ENCODE data around the gene LDB2. TPM values are rescaled to one million over a fixed set of nuclear protein-coding genes. Genes with fewer than 3 reads are reported as not detected.

LDB2 gene
- total RNA-seq, 1 donor from 2014 or later: 3.1 TPM

GRCh38 chr4:16865209-16865896 lies 33.1 kb downstream of the LDB2 start:
- no peak overlapping the region for H3K27ac Mint-ChIP-seq (ENCODE audit: unreplicated experiment)
- no peak for DNase-seq
- H3K4me3 Mint-ChIP-seq (ENCODE audit: unreplicated experiment): no peak overlapping the region
- H3K4me1 Mint-ChIP-seq (ENCODE audit: low read depth, unreplicated experiment): peaks cover 3% of the 10 kb centered on the region
- no peak for TF ChIP-seq CTCF (IDR thresholded peaks at IDR 0.05; ENCODE audit: partially characterized antibody, unreplicated experiment)
- peaks cover 3% of the 10 kb centered on the region for H3K9me3 Mint-ChIP-seq (ENCODE audit: unreplicated experiment)
- no peaks in the 10 kb centered on the region for H3K36me3 Mint-ChIP-seq (ENCODE audit: unreplicated experiment)
- peaks cover 2% of the 10 kb centered on the region for H3K27me3 Mint-ChIP-seq (ENCODE audit: unreplicated experiment)

- DNase-seq: no peak
- TF ChIP-seq CTCF (IDR thresholded peaks at IDR 0.05; ENCODE audit: partially characterized antibody, unreplicated experiment): no peak
- Mint-ChIP-seq H3K27ac (ENCODE audit: unreplicated experiment) (no peak overlapping the region), H3K4me1 (ENCODE audit: low read depth, unreplicated experiment) (peaks cover 3% of the 10 kb centered on the region), H3K4me3 (ENCODE audit: unreplicated experiment) (no peak overlapping the region), H3K36me3 (ENCODE audit: unreplicated experiment) (no peaks in the 10 kb centered on the region), H3K27me3 (ENCODE audit: unreplicated experiment) (peaks cover 2% of the 10 kb centered on the region), H3K9me3 (ENCODE audit: unreplicated experiment) (peaks cover 1% of the 10 kb centered on the region)
These were observed 34.2 kb downstream of the LDB2 start for GRCh38 chr4:16864199-16864598.

- peaks cover 3% of the 10 kb centered on the region for H3K27me3 Mint-ChIP-seq (ENCODE audit: unreplicated experiment)
- no peak for DNase-seq
- peaks cover 1% of the 10 kb centered on the region for H3K9me3 Mint-ChIP-seq (ENCODE audit: unreplicated experiment)
- no peak overlapping the region for H3K4me3 Mint-ChIP-seq (ENCODE audit: unreplicated experiment)
- H3K4me1 Mint-ChIP-seq (ENCODE audit: low read depth, unreplicated experiment): peaks cover 3% of the 10 kb centered on the region
- no peak for TF ChIP-seq CTCF (IDR thresholded peaks at IDR 0.05; ENCODE audit: partially characterized antibody, unreplicated experiment)
- no peak overlapping the region for H3K27ac Mint-ChIP-seq (ENCODE audit: unreplicated experiment)
- H3K36me3 Mint-ChIP-seq (ENCODE audit: unreplicated experiment): no peaks in the 10 kb centered on the region
These were observed 35.7 kb downstream of the LDB2 start for GRCh38 chr4:16862697-16863096.

- H3K9me3 Mint-ChIP-seq (ENCODE audit: unreplicated experiment): peaks cover 1% of the 10 kb centered on the region
- H3K36me3 Mint-ChIP-seq (ENCODE audit: unreplicated experiment): no peaks in the 10 kb centered on the region
- no peak for TF ChIP-seq CTCF (IDR thresholded peaks at IDR 0.05; ENCODE audit: partially characterized antibody, unreplicated experiment)
- DNase-seq: no peak
- peaks cover 1% of the 10 kb centered on the region for H3K27me3 Mint-ChIP-seq (ENCODE audit: unreplicated experiment)
- peaks cover 3% of the 10 kb centered on the region for H3K4me1 Mint-ChIP-seq (ENCODE audit: low read depth, unreplicated experiment)
- no peak overlapping the region for H3K4me3 Mint-ChIP-seq (ENCODE audit: unreplicated experiment)
- no peak overlapping the region for H3K27ac Mint-ChIP-seq (ENCODE audit: unreplicated experiment)
These were observed 37.9 kb downstream of the LDB2 start for GRCh38 chr4:16860516-16860915.

- Mint-ChIP-seq H3K9me3 (ENCODE audit: unreplicated experiment) (peaks cover 1% of the 10 kb centered on the region), H3K4me3 (ENCODE audit: unreplicated experiment) (no peak overlapping the region), H3K36me3 (ENCODE audit: unreplicated experiment) (no peaks in the 10 kb centered on the region), H3K4me1 (ENCODE audit: low read depth, unreplicated experiment) (peaks cover 3% of the 10 kb centered on the region), H3K27ac (ENCODE audit: unreplicated experiment) (no peak overlapping the region), H3K27me3 (ENCODE audit: unreplicated experiment) (peaks cover 1% of the 10 kb centered on the region)
- no peak for DNase-seq
- TF ChIP-seq CTCF (IDR thresholded peaks at IDR 0.05; ENCODE audit: partially characterized antibody, unreplicated experiment): no peak
These were observed 39.4 kb downstream of the LDB2 start for GRCh38 chr4:16859031-16859430.

All from glutamatergic neuron (in vitro differentiated cells).